Epidermal melanocyte (primary cell): ENCODE data around the gene EIF2S2.
A peak's percentile ranks its signal among the peaks of the same experiment; 100 is the strongest.
"Not testable (repeated sequence)": the region's sequence is repeated elsewhere in the genome, so short reads cannot be mapped to it uniquely, and the experiment has no call there.

Experiments used
- DNase-seq: peaks from one replicate; pipeline ENCODE4 v3.0.0; 2011; ENCODE audit warnings: low spot score; ENCODE audit not compliant: insufficient read length

EIF2S2 gene

GRCh38 chr20:34111702-34112599 lies at the start of gene EIF2S2:
Gene EIF2S2 (minus strand): TSS chr20:34112243. CDS start chr20:34112110, 133 bp downstream.
- peak; percentile 94 for DNase-seq

- DNase-seq: not testable (repeated sequence)
Observed at GRCh38 chr20:34157697-34158096, 45.7 kb upstream of the EIF2S2 start.

- DNase-seq: no peak
Observed at GRCh38 chr20:34155836-34156235, 43.8 kb upstream of the EIF2S2 start.

GRCh38 chr20:34153169-34153568 lies 41.1 kb upstream of the EIF2S2 start:
- not testable (repeated sequence) for DNase-seq

- DNase-seq: not testable (repeated sequence)
Observed at GRCh38 chr20:34152073-34152472, 40.0 kb upstream of the EIF2S2 start.

GRCh38 chr20:34150306-34151000 lies 38.4 kb upstream of the EIF2S2 start:
- DNase-seq: no peak

GRCh38 chr20:34145280-34145819 lies 33.3 kb upstream of the EIF2S2 start:
- DNase-seq: no peak

GRCh38 chr20:34143951-34144350 lies 31.9 kb upstream of the EIF2S2 start:
- no peak for DNase-seq

- DNase-seq: no peak
Observed at GRCh38 chr20:34142121-34142520, 30.1 kb upstream of the EIF2S2 start.

GRCh38 chr20:34141293-34141692 lies 29.2 kb upstream of the EIF2S2 start:
- no peak for DNase-seq

GRCh38 chr20:34135525-34136275 lies 23.7 kb upstream of the EIF2S2 start:
- DNase-seq: not testable (repeated sequence)

GRCh38 chr20:34133365-34133860 lies 21.4 kb upstream of the EIF2S2 start:
- not testable (repeated sequence) for DNase-seq

GRCh38 chr20:34132943-34133342 lies 20.9 kb upstream of the EIF2S2 start:
- DNase-seq: not testable (repeated sequence)

GRCh38 chr20:34132491-34132890 lies 20.4 kb upstream of the EIF2S2 start:
- not testable (repeated sequence) for DNase-seq

- DNase-seq: no peak
Observed at GRCh38 chr20:34131491-34131890, 19.4 kb upstream of the EIF2S2 start.

GRCh38 chr20:34129518-34130162 lies 17.6 kb upstream of the EIF2S2 start:
- DNase-seq: peak; percentile 41

GRCh38 chr20:34127792-34128191 lies 15.7 kb upstream of the EIF2S2 start:
- no peak for DNase-seq

GRCh38 chr20:34124469-34125249 lies 12.6 kb upstream of the EIF2S2 start:
- no peak for DNase-seq

- DNase-seq: no peak
Observed at GRCh38 chr20:34123309-34123708, 11.3 kb upstream of the EIF2S2 start.
